ENCODE results near the gene TBC1D21.

DNA sequence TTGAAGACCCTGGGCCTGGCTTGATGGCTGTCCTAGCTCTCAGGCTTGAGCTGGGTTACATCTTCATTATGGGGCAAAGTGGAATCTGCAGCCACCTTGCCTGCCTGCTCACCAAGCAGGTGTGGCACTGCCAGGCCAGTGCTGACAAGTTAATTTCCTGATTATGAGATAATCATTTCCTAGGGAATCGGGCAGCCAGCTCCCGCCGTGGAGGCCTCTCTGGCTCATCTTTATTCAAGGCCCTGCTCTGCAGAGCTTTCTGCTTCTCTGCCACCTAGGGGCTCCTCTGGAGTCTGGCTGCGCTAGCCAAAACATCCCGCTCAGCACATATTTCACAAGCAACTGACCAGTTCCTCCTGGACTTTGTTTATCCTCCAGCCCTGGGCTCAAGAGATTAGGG lies 62.8 kb downstream of the TBC1D21 start:
- no peak for TF ChIP-seq POLR2AphosphoS2 (IDR thresholded peaks at IDR 0.05; ENCODE audit: low read depth, low read length)
- TF ChIP-seq CHD2 (IDR thresholded peaks at IDR 0.05; ENCODE audit: borderline replicate concordance, low read depth, low read length): no peak
- TF ChIP-seq RFX5 (IDR thresholded peaks at IDR 0.05; ENCODE audit: low read depth, low read length): no peak
- no peak for TF ChIP-seq CTCF (IDR thresholded peaks at IDR 0.05 in 2 of 3, conservative IDR thresholded peaks at IDR 0.05 in 1 of 3; ENCODE audit: control insufficient read depth in 2 of 3, extremely low read depth in 1 of 3, insufficient read depth in 1 of 3, low read depth in 3 of 3, low read length in 3 of 3)
- TF ChIP-seq POLR2A (IDR thresholded peaks at IDR 0.05; ENCODE audit: low read depth, low read length): no peak
- no peak for TF ChIP-seq SMARCA5 (IDR thresholded peaks at IDR 0.05)
- no peak for TF ChIP-seq HDAC2 (IDR thresholded peaks at IDR 0.05)
